ENCODE data around the gene CDK15.

The CDK15 gene

GRCh38 chr2:201929281-201930026 is 123.1 kb downstream of the CDK15 start:
- H3K27ac ChIP-seq: no peak overlapping the region
- DNase-seq (ENCODE audit: low read depth, low spot score): no peak

- no peak overlapping the region for H3K27ac ChIP-seq
- no peak for DNase-seq (ENCODE audit: low read depth, low spot score)
These were observed 123.7 kb downstream of the CDK15 start for GRCh38 chr2:201930043-201930442.

GRCh38 chr2:201930831-201931230 is 124.5 kb downstream of the CDK15 start:
- H3K27ac ChIP-seq: no peak overlapping the region
- no peak for DNase-seq (ENCODE audit: low read depth, low spot score)

GRCh38 chr2:201931475-201931874 is 125.1 kb downstream of the CDK15 start:
- H3K27ac ChIP-seq: no peak overlapping the region
- DNase-seq (ENCODE audit: low read depth, low spot score): no peak

- H3K27ac ChIP-seq: no peak overlapping the region
- DNase-seq (ENCODE audit: low read depth, low spot score): no peak
These were observed 125.6 kb downstream of the CDK15 start for GRCh38 chr2:201931951-201932350.

- H3K27ac ChIP-seq: no peak overlapping the region
- DNase-seq (ENCODE audit: low read depth, low spot score): no peak
These were observed 126.2 kb downstream of the CDK15 start for GRCh38 chr2:201932511-201932910.

- DNase-seq (ENCODE audit: low read depth, low spot score): no peak
- H3K27ac ChIP-seq: no peak overlapping the region
These were observed 127.5 kb downstream of the CDK15 start for GRCh38 chr2:201933792-201934237.

- H3K27ac ChIP-seq: no peak overlapping the region
- DNase-seq (ENCODE audit: low read depth, low spot score): no peak
These were observed 130.5 kb downstream of the CDK15 start for GRCh38 chr2:201936817-201937216.

GRCh38 chr2:201937343-201937742 is 131.0 kb downstream of the CDK15 start:
- H3K27ac ChIP-seq: no peak overlapping the region
- no peak for DNase-seq (ENCODE audit: low read depth, low spot score)

- DNase-seq (ENCODE audit: low read depth, low spot score): peak; percentile 2
These were observed 131.9 kb downstream of the CDK15 start for GRCh38 chr2:201938156-201938775.

GRCh38 chr2:201938781-201939180 is 132.4 kb downstream of the CDK15 start:
- H3K27ac ChIP-seq: no peak overlapping the region

More at GRCh38 chr2:201938156-201938775, 131.9 kb downstream of the CDK15 start:
- no peak overlapping the region for H3K27ac ChIP-seq

GRCh38 chr2:201939453-201939941 is 133.2 kb downstream of the CDK15 start:
- DNase-seq (ENCODE audit: low read depth, low spot score): no peak
- H3K27ac ChIP-seq: no peak overlapping the region

More at GRCh38 chr2:201938781-201939180, 132.4 kb downstream of the CDK15 start:
- no peak for DNase-seq (ENCODE audit: low read depth, low spot score)

- DNase-seq (ENCODE audit: low read depth, low spot score): no peak
These were observed 136.2 kb downstream of the CDK15 start for GRCh38 chr2:201942531-201942930.

More at GRCh38 chr2:201942531-201942930, 136.2 kb downstream of the CDK15 start:
- no peak overlapping the region for H3K27ac ChIP-seq
